Renal pelvis (tissue), 12 donors: Measurements from ENCODE around the gene REP15. TPM values are rescaled to one million over a fixed set of nuclear protein-coding genes. Genes with fewer than 3 reads are reported as not detected.
"Not testable (repeated sequence)": the region's sequence is repeated elsewhere in the genome, so short reads cannot be mapped to it uniquely, and the experiment has no call there.

Experiments used
- DNase-seq: peaks from one replicate; pipeline ENCODE4 v3.0.0-alpha.2; 2013
- long read RNA-seq, 16 experiments: transcript quantifications; one replicate each; lab custom pipeline, GENCODE V29; 2026
- polyA plus RNA-seq, 3 donors: library from polyadenylated mRNA; unstranded; fragments of 120-200 nt; gene quantifications; one replicate each; pipeline ENCODE4 v1.2.1, GENCODE V29; 2013; ENCODE audit not compliant: insufficient read length in 3 of 3

Gene REP15, protein sequence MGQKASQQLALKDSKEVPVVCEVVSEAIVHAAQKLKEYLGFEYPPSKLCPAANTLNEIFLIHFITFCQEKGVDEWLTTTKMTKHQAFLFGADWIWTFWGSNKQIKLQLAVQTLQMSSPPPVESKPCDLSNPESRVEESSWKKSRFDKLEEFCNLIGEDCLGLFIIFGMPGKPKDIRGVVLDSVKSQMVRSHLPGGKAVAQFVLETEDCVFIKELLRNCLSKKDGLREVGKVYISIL
- polyA plus RNA-seq: 1 to 10 TPM; 2.4 to 4.6 (median 3.3) TPM
- long read RNA-seq, donor 1: 0 reads
- long read RNA-seq, donor 2, partial matches to known transcripts: 0 of 2 reads
- long read RNA-seq, donor 2, other reads (novel, unspliced or antisense): 0 of 2 reads
- long read RNA-seq, donor 3, partial matches to known transcripts: 0 of 2 reads
- long read RNA-seq, donor 3, other reads (novel, unspliced or antisense): 0 of 2 reads
- long read RNA-seq, donor 4, transcript REP15-201 (1 exons, 1,078 nt): major isoform, 10 of 10 reads
- long read RNA-seq, donor 4, partial matches to known transcripts: 0 of 10 reads
- long read RNA-seq, donor 4, other reads (novel, unspliced or antisense): 0 of 10 reads
- long read RNA-seq, donor 5: 0 reads
- long read RNA-seq, donor 6, partial matches to known transcripts: 0 of 1 reads
- long read RNA-seq, donor 6, other reads (novel, unspliced or antisense): 0 of 1 reads
- long read RNA-seq, donor 7, partial matches to known transcripts: 0 of 4 reads
- long read RNA-seq, donor 7, other reads (novel, unspliced or antisense): 0 of 4 reads
- long read RNA-seq, donor 8: 0 reads
- long read RNA-seq, donor 9, partial matches to known transcripts: 0 of 2 reads
- long read RNA-seq, donor 9, other reads (novel, unspliced or antisense): 0 of 2 reads
- long read RNA-seq, donor 10, partial matches to known transcripts: 0 of 1 reads
- long read RNA-seq, donor 10, other reads (novel, unspliced or antisense): 0 of 1 reads
- long read RNA-seq, donor 11, partial matches to known transcripts: 0 of 2 reads
- long read RNA-seq, donor 11, other reads (novel, unspliced or antisense): 0 of 2 reads
- long read RNA-seq, donor 12, partial matches to known transcripts: 0 of 3 reads
- long read RNA-seq, donor 12, other reads (novel, unspliced or antisense): 0 of 3 reads
- long read RNA-seq, donor 13, partial matches to known transcripts: 0 of 2 reads
- long read RNA-seq, donor 13, other reads (novel, unspliced or antisense): 0 of 2 reads
- long read RNA-seq, donor 14: 0 reads
- long read RNA-seq, donor 15, transcript REP15-201 (1 exons, 1,078 nt): major isoform, 20 of 20 reads
- long read RNA-seq, donor 15, partial matches to known transcripts: 0 of 20 reads
- long read RNA-seq, donor 15, other reads (novel, unspliced or antisense): 0 of 20 reads
- long read RNA-seq, donor 16, partial matches to known transcripts: 0 of 1 reads
- long read RNA-seq, donor 16, other reads (novel, unspliced or antisense): 0 of 1 reads

GRCh38 chr12:27696293-27696652 is at the start of gene REP15:
Gene REP15, plus strand, starts transcription at chr12:27696447. Its CDS starts 116 bp downstream, at chr12:27696563.
- DNase-seq: no peak

DNA sequence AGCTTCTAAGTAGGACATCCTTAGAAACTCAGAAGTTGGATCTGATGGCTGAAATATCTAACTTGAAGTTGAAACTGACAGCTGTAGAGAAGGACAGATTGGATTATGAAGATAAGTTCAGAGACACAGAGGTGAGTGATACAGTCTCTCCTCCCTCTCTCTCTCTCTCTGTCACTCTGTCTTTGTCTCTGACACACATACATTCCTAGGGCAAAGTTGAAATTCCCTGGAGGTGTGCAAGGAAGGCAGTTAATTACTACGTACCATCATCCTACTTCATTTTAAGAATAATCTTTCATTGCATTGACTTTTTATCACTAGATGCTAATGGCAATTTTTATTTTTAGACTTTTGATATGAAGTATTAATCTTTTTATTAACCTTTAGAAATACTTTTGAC is 46.2 kb upstream of the REP15 start:
- no peak for DNase-seq

- no peak for DNase-seq
Observed at GRCh38 chr12:27651201-27651600, 45.0 kb upstream of the REP15 start.

DNA sequence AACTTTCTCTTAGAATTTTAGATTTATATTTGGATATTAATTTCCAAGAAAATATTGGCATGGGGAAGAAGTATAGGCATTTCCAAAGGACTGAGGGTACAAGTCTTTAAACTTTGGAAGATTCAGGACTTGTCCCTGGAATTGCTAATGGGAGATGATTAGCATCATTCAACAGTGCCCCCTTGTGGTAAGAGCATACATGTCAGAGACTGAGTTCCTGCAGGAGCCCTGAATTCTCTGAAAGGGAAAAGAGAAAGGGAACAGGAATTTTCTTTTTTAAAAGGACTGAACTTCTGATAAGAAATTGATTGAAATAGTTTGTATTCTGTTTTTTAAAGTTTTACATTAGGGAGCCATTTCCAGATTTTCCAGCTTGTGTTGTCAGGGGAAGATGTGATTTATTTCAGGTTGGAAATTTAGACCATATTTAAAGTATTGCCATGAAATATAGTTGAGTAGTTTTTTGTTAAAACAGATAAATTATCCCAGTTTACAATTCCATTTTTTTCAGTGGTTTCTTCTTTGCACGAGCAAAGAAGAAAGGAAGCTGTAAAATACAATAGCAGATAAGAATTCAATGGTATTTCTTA is 44.0 kb upstream of the REP15 start:
- DNase-seq: peak; percentile 77

DNA sequence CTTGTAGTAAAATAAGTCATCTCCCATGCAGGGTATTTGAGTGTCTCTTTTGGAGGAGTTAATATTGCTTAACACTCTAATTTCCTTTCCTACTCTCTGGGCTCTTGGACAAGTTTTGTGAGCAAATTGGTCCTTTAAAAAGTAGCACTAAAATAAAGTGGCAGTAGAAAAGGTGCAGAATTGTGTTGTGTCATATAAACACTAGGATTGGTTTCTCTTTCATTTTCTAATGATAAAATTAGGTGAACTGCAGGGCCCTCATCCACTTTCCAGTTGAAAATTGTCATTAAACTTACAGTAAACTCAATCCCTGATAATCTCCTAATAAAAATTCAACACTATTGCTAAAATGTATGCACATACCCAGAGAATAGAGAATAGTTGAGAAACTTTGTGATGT is 42.6 kb upstream of the REP15 start:
- DNase-seq: no peak

GRCh38 chr12:27655476-27655875 is 40.8 kb upstream of the REP15 start:
- DNase-seq: not testable (repeated sequence)

- no peak for DNase-seq
Observed at GRCh38 chr12:27657296-27657695, 39.0 kb upstream of the REP15 start.

DNA sequence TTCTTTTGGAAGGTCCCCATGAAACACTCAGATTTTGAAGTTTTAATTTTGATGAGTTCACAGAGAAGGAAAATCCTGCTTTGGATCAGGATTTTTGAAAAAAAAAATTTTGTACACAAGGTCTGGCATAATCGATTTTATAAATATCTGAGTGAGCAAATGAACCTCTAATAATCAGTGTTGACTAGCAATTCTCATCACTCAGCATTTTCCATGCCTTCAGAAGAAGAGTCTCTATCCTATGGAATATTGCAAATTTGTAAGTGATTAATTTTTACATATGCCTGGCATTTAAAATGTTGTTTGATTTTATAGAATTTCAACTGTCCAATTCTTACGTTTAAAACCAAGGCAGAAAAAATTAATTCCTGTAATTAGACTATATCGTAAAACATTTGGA is 30.5 kb upstream of the REP15 start:
- DNase-seq: no peak

DNA sequence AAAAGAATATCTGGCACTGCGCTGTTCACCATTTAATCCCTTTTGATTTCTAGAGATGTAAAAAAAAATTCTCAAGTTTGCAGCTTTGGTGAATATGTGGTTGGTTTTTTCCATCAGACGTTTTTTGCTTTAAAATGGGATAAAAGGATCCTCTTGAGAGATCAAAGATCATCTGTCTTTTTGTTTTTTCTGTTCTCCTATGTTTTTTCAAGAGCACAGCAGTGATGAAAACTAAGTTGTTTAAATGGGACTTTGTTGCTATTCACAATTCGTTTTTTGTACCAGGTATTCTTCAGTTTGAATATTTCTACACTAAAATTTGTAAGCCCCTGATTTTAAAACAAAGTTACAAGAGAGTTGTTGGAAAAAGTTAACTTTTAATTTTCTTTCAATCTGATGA is 29.7 kb upstream of the REP15 start:
- DNase-seq: no peak

DNA sequence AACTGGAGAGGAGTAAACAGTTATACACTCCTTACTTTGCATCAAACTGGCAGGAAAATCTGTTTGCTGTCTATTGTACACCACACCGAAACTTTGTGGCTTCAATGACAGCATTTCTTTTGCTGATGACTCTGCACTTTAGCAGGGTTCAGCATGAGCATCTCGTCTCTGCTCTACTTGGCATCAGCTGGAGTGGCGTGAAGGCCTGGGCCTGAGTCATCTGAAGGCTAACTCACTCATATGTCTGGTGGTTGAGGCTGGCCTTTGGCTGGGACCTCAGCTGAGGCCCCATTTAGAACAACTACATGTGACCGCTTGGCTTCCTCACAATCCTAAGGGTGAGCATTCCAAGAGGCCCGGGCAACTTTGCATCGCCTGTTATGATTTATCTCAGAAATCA is 28.7 kb upstream of the REP15 start:
- no peak for DNase-seq

GRCh38 chr12:27672051-27672450 is 24.2 kb upstream of the REP15 start:
- DNase-seq: peak; percentile 30

GRCh38 chr12:27672643-27673042 is 23.6 kb upstream of the REP15 start:
- DNase-seq: no peak

GRCh38 chr12:27673101-27673718 is 23.0 kb upstream of the REP15 start:
- DNase-seq: no peak

- DNase-seq: no peak
Observed at GRCh38 chr12:27674989-27675388, 21.3 kb upstream of the REP15 start.

- DNase-seq: no peak
Observed at GRCh38 chr12:27680619-27681018, 15.6 kb upstream of the REP15 start.

- DNase-seq: no peak
Observed at GRCh38 chr12:27682534-27682933, 13.7 kb upstream of the REP15 start.

DNA sequence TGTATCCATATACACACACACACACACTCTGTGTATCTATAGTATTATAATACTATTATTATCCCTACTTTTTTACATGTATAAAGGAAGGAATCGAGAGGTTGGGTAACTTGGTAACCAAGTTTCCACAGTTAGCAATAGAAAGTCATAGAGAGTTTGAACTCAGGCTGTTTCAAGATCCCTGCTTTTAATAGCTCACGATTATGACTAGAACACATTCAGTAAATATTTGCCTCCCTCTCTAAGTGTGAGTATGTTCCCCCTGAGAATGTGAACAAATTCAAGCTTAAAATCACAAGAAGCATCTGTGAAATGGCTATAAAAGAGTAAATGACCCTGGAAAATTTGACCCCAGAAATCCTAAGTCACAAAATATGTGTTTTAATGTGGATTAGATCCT is 11.0 kb upstream of the REP15 start:
- DNase-seq: no peak

- DNase-seq: no peak
Observed at GRCh38 chr12:27686147-27686546, 10.1 kb upstream of the REP15 start.

DNA sequence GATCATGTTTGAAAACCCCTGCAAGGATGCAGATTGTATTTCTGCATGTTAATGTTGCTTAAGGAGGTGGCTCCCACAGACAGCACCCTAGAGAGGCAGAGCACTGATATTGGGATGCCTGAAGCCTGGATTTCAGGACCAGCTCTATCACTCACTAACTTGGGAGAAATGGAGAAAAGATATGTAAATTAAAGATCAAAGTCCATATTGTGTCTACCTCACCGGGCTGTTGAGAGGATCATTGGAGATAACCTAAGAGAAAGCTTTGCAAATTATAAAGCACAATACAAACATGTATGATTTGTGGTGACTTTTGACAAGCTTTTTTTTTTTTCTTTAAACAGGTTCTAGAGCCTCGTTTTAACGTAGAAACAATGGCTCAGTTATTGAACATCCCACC is 7.6 kb upstream of the REP15 start:
- DNase-seq: no peak

DNA sequence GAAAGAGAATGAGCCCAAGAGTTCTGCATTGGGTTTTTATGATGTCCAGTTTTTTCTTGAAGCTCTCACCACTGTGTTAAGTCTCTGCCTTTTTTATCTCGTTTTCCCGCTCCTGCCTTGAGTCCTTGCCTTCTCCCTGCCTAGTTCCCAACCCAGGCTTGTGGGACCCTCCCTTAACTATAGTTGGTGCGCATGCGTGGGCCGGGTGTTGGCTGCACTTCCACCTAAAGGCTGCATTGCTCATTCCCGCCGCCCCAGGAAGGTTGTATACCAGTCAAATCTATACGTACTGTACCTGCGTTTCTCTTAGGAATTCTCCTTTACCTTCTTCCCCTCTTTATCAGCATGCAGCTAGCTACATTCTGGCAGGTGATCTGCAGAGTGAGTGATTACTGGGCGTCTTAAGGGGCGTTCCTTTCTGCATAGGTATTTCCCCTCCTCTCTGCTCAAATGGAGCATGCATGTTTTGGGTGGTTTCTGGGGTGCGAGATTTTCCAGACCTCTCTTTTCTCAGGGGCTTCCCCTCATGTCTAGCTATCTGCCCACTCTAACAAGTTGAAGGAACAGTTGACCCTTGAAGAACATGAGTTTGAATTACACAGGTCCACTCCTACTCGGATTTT is 6.6 kb upstream of the REP15 start:
- no peak for DNase-seq
